Neuronal stem cell (in vitro differentiated cells): Measurements from ENCODE around the gene FBXO8.

Experiments
- DNase-seq: peaks from one replicate; pipeline ENCODE4 v3.0.0-alpha.2; 2013; ENCODE audit warnings: low spot score
- H2AFZ ChIP-seq: one replicate; pipeline ENCODE4 v1.6.1; 2013; ENCODE audit warnings: mild to moderate bottlenecking, low read length, inconsistent platforms
- H2AK5ac ChIP-seq: 2 replicates; pipeline ENCODE4 v1.6.1; 2013; ENCODE audit warnings: low read depth, mild to moderate bottlenecking, inconsistent platforms, low read length, moderate library complexity, mixed read lengths
- H2BK120ac ChIP-seq: 2 replicates; pipeline ENCODE4 v1.6.1; 2013; ENCODE audit warnings: low read depth, mild to moderate bottlenecking, inconsistent platforms, low read length, moderate library complexity, mixed read lengths
- H2BK12ac ChIP-seq: one replicate; pipeline ENCODE4 v1.6.1; 2013; ENCODE audit warnings: low read length, inconsistent platforms
- H2BK15ac ChIP-seq: 2 replicates; pipeline ENCODE4 v1.6.1; 2013; ENCODE audit warnings: mild to moderate bottlenecking, low read length, inconsistent platforms, mixed read lengths
- H2BK5ac ChIP-seq: one replicate; pipeline ENCODE4 v1.6.1; 2013; ENCODE audit warnings: inconsistent platforms, mild to moderate bottlenecking, low read length, moderate library complexity
- H3K14ac ChIP-seq: one replicate; pipeline ENCODE4 v1.6.1; 2013; ENCODE audit warnings: low read length, inconsistent platforms
- H3K18ac ChIP-seq: 2 replicates; pipeline ENCODE4 v1.6.1; 2013; ENCODE audit warnings: low read length, inconsistent platforms
- H3K23ac ChIP-seq: 2 replicates; pipeline ENCODE4 v1.6.1; 2013; ENCODE audit warnings: low read depth, mild to moderate bottlenecking, mixed read lengths, low read length, inconsistent platforms; ENCODE audit not compliant: poor library complexity
- H3K27ac ChIP-seq: replicated peaks from 3 replicates; pipeline ENCODE4 v1.5.1; 2013; ENCODE audit warnings: low read length, inconsistent platforms
- H3K27me3 ChIP-seq, 3 experiments: 2 replicates each; pipeline ENCODE4 v1.6.1; 2013; ENCODE audit warnings: low read length in 3 of 3, mild to moderate bottlenecking in 2 of 3, inconsistent platforms in 1 of 3, low read depth in 1 of 3, mixed read lengths in 1 of 3, moderate library complexity in 1 of 3; ENCODE audit not compliant: control insufficient read depth in 3 of 3, insufficient read depth in 3 of 3
- H3K36me3 ChIP-seq, 2 donors: replicated peaks in 1 of 2; 2 replicates each; pipeline ENCODE4 v1.6.1; 2013; ENCODE audit warnings: low read length in 2 of 2; ENCODE audit not compliant: control insufficient read depth in 2 of 2, insufficient read depth in 2 of 2
- H3K4ac ChIP-seq: 2 replicates; pipeline ENCODE4 v1.6.1; 2013; ENCODE audit warnings: inconsistent platforms, mild to moderate bottlenecking, low read length, moderate library complexity
- H3K4me1 ChIP-seq, 2 donors: 1 replicate in 1 of 2; 2 replicates in 1 of 2; pipeline ENCODE4 v1.6.1; 2013; ENCODE audit warnings: low read length in 2 of 2, low read depth in 1 of 2; ENCODE audit not compliant: control insufficient read depth in 2 of 2, insufficient read depth in 1 of 2
- H3K4me2 ChIP-seq: one replicate; pipeline ENCODE4 v1.6.1; 2013; ENCODE audit warnings: mild to moderate bottlenecking, low read length, inconsistent platforms; ENCODE audit not compliant: insufficient read depth, poor library complexity, severe bottlenecking
- H3K4me3 ChIP-seq, 2 donors: 2 replicates each; pipeline ENCODE4 v1.5.1; 2013; ENCODE audit warnings: low read length in 2 of 2, mild to moderate bottlenecking in 2 of 2, inconsistent platforms in 1 of 2, moderate library complexity in 1 of 2
- H3K79me1 ChIP-seq: one replicate; pipeline ENCODE4 v1.6.1; 2013; ENCODE audit warnings: low read depth, mild to moderate bottlenecking, inconsistent platforms, low read length, moderate library complexity
- H3K9ac ChIP-seq: one replicate; pipeline ENCODE4 v1.6.1; 2013; ENCODE audit warnings: mild to moderate bottlenecking, low read depth, low read length, inconsistent platforms; ENCODE audit not compliant: poor library complexity
- H3K9me3 ChIP-seq, 2 donors: replicated peaks in 1 of 2; 2 replicates each; pipeline versions ENCODE3 to v1.6.1; 2013; ENCODE audit warnings: low read length in 2 of 2, mild to moderate bottlenecking in 2 of 2, inconsistent platforms in 1 of 2, low read depth in 1 of 2, mixed read lengths in 1 of 2, moderate library complexity in 1 of 2; ENCODE audit not compliant: control insufficient read depth in 2 of 2, insufficient read depth in 1 of 2
- H4K8ac ChIP-seq: one replicate; pipeline ENCODE4 v1.6.1; 2013; ENCODE audit warnings: low read depth, mild to moderate bottlenecking, inconsistent platforms, low read length, moderate library complexity
- H4K91ac ChIP-seq: one replicate; pipeline ENCODE4 v1.6.1; 2013; ENCODE audit warnings: low read length, low read depth, mild to moderate bottlenecking, inconsistent platforms; ENCODE audit not compliant: poor library complexity
- WGBS, 2 donors: extraction: QIAGEN DNeasy Blood & Tissue Kit; methylation state at CpG; one replicate each; pipeline ENCODE4 v1.1.7; 2013; ENCODE audit warnings: missing lambda C conversion rate in 2 of 2, mixed read lengths in 1 of 2; ENCODE audit not compliant: insufficient read length in 2 of 2, insufficient replicate concordance in 1 of 2; ENCODE audit errors: extremely low coverage in 2 of 2; 5-methylcytosine and 5-hydroxymethylcytosine counted together

FBXO8 gene

GRCh38 chr4:174255374-174255773, 28.1 kb downstream of the FBXO8 start:
- H2BK12ac ChIP-seq = no peak overlapping the region
- no peak overlapping the region for H3K9ac ChIP-seq
- H2BK15ac ChIP-seq = no peak overlapping the region
- H3K27me3 ChIP-seq = no peaks in the 10 kb centered on the region
- H2AFZ ChIP-seq = no peak overlapping the region
- no peak overlapping the region for H3K4ac ChIP-seq
- no peak overlapping the region for H3K4me2 ChIP-seq
- no peak overlapping the region for H3K18ac ChIP-seq
- no peaks in the 10 kb centered on the region for H3K79me1 ChIP-seq
- peaks cover 0 to 2% of the 10 kb centered on the region in 2 donors for H3K9me3 ChIP-seq
- H4K91ac ChIP-seq = no peak overlapping the region
- H4K8ac ChIP-seq = no peak overlapping the region
- H3K27ac ChIP-seq = no peak overlapping the region
- H3K4me1 ChIP-seq = no peaks in the 10 kb centered on the region
- H3K36me3 ChIP-seq = peaks cover 0 to 11% of the 10 kb centered on the region in 2 donors
- no peak overlapping the region for H2BK5ac ChIP-seq
- H3K4me3 ChIP-seq = no peak overlapping the region
- no peak overlapping the region for H2AK5ac ChIP-seq
- no peak overlapping the region for H3K23ac ChIP-seq
- no peak for DNase-seq
- H3K14ac ChIP-seq = no peak overlapping the region
- H2BK120ac ChIP-seq = no peak overlapping the region
- WGBS, 2 donors = no CpG with 5 or more reads among the region's 1 CpG

- Histone ChIP-seq H3K4me3 (no peak overlapping the region), H2BK15ac (no peak overlapping the region), H3K18ac (no peak overlapping the region), H2BK5ac (no peak overlapping the region), H3K23ac (no peak overlapping the region), H3K9me3 (peaks cover 0 to 2% of the 10 kb centered on the region in 2 donors), H4K91ac (no peak overlapping the region), H3K14ac (no peak overlapping the region), H3K36me3 (peaks cover 0 to 11% of the 10 kb centered on the region in 2 donors), H3K9ac (no peak overlapping the region), H3K4ac (no peak overlapping the region), H2AK5ac (no peak overlapping the region), H2BK12ac (no peak overlapping the region), H4K8ac (no peak overlapping the region), H3K4me2 (no peak overlapping the region), H3K27ac (no peak overlapping the region), H2AFZ (no peak overlapping the region), H3K4me1 (no peaks in the 10 kb centered on the region), H2BK120ac (no peak overlapping the region), H3K27me3 (no peaks in the 10 kb centered on the region), H3K79me1 (no peaks in the 10 kb centered on the region)
- no CpG with 5 or more reads among the region's 1 CpG for WGBS, 2 donors
- DNase-seq = no peak
Measured at GRCh38 chr4:174254613-174255012, 28.9 kb downstream of the FBXO8 start.

- Histone ChIP-seq H2BK12ac (no peak overlapping the region), H2BK15ac (no peak overlapping the region), H3K27ac (no peak overlapping the region), H3K27me3 (no peaks in the 10 kb centered on the region), H3K79me1 (no peaks in the 10 kb centered on the region), H3K4me2 (no peak overlapping the region), H3K4me1 (no peaks in the 10 kb centered on the region), H2AK5ac (no peak overlapping the region), H3K23ac (no peak overlapping the region), H2BK5ac (no peak overlapping the region), H3K4me3 (no peak overlapping the region), H3K14ac (no peak overlapping the region), H2BK120ac (no peak overlapping the region), H3K9ac (no peak overlapping the region), H3K4ac (no peak overlapping the region), H2AFZ (no peak overlapping the region), H4K91ac (no peak overlapping the region), H3K18ac (no peak overlapping the region), H3K36me3 (peaks cover 0 to 8% of the 10 kb centered on the region in 2 donors), H4K8ac (no peak overlapping the region), H3K9me3 (peaks cover 0 to 2% of the 10 kb centered on the region in 2 donors)
- no peak for DNase-seq
- WGBS, 2 donors = no CpG with 5 or more reads among the region's 2 CpGs
Measured at GRCh38 chr4:174252412-174252811, 31.1 kb downstream of the FBXO8 start.

- Histone ChIP-seq H2BK12ac (no peak overlapping the region), H3K9ac (no peak overlapping the region), H2BK5ac (no peak overlapping the region), H3K79me1 (no peaks in the 10 kb centered on the region), H2AK5ac (no peak overlapping the region), H4K91ac (no peak overlapping the region), H2BK120ac (no peak overlapping the region), H3K27me3 (no peaks in the 10 kb centered on the region), H3K36me3 (no peaks in the 10 kb centered on the region), H3K4me3 (no peak overlapping the region), H3K9me3 (peaks cover 0 to 2% of the 10 kb centered on the region in 2 donors), H2AFZ (no peak overlapping the region), H3K27ac (no peak overlapping the region), H3K23ac (no peak overlapping the region), H3K4ac (no peak overlapping the region), H3K18ac (no peak overlapping the region), H3K14ac (no peak overlapping the region), H4K8ac (no peak overlapping the region), H3K4me2 (no peak overlapping the region), H3K4me1 (no peaks in the 10 kb centered on the region), H2BK15ac (no peak overlapping the region)
- WGBS, 2 donors = no CpG with 5 or more reads among the region's 1 CpG
- DNase-seq = no peak
Measured at GRCh38 chr4:174248407-174248806, 35.1 kb downstream of the FBXO8 start.
